D341Med (cell line): ENCODE results near the gene KDSR.

Source experiments
- DNase-seq: peaks from one replicate; pipeline ENCODE4 v3.0.0; 2012; ENCODE audit warnings: low spot score

Gene KDSR

DNA sequence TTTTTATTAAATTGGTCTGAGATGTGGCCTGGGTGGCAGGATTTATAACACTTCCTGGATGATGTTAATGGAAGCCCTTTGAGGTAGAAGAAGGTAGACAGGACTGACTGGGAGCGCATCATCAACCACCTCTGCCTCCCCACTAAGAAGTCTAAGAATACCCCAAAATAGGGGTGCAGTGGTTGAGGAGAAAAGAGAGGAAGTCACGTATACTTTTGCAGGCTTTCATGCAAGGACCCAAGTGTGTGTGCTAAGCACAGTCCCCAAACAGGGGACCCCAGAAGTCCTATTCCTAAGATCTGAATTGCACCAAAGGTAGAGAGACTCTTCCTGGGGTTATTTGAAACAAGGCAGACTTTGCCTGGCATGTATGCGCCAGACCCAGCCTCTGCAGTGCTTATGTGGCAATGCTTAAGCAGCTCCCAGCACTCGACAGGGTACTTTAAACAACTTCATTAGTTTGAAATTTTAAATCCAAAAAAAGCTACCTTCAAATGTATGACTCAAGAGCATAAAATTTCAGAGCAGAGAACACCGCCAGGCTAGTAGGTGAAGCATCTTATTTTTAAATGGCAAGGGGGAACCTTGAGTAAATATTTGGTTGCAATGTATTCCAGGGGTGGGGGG is 82.7 kb downstream of the KDSR start:
- DNase-seq: no peak

- no peak for DNase-seq
These were observed 83.5 kb downstream of the KDSR start for GRCh38 chr18:63283305-63284094.

DNA sequence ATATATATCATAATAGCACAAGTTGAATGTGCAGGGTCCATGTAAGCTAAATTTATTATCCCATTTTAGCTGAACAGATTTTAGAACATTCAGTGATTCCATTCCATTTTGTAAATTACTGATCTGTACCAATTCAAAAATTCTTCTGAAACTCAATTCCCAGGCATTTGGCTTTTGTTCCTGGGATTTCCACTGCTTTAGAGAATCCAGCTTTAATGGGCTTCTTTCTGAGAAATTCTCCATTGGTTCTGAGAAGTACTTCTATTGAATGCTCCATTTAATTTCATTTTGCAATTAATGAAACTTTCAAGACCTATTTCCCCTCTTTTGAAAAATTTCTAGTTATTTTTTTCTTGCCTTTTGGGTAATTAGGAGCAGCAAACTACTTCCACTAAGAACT is 84.2 kb downstream of the KDSR start:
- DNase-seq: no peak
